ENCODE results near the gene QTRT2. TPM values are rescaled to one million over a fixed set of nuclear protein-coding genes. Genes with fewer than 3 reads are reported as not detected.

Gene QTRT2
- total RNA-seq, 3 donors from 2014 or later: 17.9 to 29.1 (median 21.2) TPM

DNA sequence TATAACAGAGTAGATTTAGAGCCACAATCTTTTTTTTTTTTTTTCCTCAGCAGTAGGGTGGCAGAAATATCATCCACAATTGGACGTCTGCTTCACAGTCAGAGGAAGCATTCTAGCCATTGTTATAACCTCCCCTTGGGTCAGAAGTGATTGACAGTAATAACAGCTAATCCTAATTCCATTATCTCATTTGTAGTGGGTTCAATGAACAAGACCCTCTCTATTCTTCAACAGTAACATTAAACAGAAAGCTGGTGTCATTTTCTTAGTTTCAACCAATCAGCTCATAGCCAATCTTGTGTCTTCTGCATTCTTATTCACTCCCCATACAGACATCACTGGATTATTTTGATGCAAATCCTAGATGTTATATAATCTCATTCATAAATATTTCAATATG is 44.6 kb downstream of the QTRT2 start:
- Histone ChIP-seq H3K4me3 (no peak overlapping the region), H3K9me3 (no peaks in the 10 kb centered on the region), H3K4me1 (ENCODE audit: low read depth) (no peaks in the 10 kb centered on the region), H3K36me3 (ENCODE audit: low read depth) (no peaks in the 10 kb centered on the region)
- TF ChIP-seq, protein P1, sequence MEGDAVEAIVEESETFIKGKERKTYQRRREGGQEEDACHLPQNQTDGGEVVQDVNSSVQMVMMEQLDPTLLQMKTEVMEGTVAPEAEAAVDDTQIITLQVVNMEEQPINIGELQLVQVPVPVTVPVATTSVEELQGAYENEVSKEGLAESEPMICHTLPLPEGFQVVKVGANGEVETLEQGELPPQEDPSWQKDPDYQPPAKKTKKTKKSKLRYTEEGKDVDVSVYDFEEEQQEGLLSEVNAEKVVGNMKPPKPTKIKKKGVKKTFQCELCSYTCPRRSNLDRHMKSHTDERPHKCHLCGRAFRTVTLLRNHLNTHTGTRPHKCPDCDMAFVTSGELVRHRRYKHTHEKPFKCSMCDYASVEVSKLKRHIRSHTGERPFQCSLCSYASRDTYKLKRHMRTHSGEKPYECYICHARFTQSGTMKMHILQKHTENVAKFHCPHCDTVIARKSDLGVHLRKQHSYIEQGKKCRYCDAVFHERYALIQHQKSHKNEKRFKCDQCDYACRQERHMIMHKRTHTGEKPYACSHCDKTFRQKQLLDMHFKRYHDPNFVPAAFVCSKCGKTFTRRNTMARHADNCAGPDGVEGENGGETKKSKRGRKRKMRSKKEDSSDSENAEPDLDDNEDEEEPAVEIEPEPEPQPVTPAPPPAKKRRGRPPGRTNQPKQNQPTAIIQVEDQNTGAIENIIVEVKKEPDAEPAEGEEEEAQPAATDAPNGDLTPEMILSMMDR (IDR thresholded peaks at IDR 0.05): no peak
- intact Hi-C loops (cut with DNase I, micrococcal nuclease): no loop called here
- ATAC-seq: no peak
- no peak for DNase-seq

DNA sequence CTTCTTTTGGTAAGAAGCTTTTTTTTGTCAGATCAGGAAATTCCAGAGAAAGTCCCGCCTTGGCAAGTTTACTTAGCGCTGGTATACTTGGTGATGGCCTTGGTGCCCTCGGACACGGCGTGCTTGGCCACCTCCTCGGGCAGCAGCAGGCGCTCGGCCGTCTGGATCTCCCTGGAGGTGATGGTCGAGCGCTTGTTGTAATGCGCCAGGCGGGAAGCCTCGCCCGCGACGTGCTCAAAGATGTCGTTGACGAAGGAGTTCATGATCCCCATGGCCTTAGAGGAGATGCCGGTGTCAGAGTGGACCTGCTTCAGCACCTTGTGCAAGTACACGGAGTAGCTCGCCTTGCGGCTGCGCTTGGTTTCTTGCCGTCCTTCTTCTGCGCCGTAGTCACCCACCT is 46.6 kb downstream of the QTRT2 start:
- Histone ChIP-seq H3K4me3 (no peak overlapping the region), H3K36me3 (ENCODE audit: low read depth) (no peaks in the 10 kb centered on the region), H3K4me1 (ENCODE audit: low read depth) (no peaks in the 10 kb centered on the region), H3K9me3 (no peaks in the 10 kb centered on the region)
- ATAC-seq (no peak), DNase-seq (no peak)
- intact Hi-C loops (cut with DNase I, micrococcal nuclease): no loop called here
- TF ChIP-seq, protein P1 (IDR thresholded peaks at IDR 0.05): no peak

DNA sequence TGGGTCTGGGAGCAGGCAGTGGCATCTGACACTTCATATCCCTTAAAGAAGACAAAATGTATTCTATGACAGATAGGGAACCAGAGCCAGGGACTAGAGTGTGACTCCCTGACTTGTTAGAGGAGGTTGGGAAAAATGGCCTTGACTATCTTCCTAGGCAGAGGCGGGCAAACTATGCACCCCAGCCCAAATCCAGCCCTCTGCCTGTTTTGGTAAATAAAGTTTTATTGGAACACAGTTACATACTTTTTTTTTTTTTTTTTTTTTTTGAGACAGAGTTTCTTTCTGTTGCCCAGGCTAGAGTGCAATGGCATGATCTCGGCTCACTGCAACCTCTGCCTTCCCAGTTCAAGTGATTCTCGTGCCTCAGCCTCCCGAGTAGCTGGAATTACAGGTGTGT is 47.3 kb downstream of the QTRT2 start:
- intact Hi-C loops (cut with DNase I, micrococcal nuclease): no loop called here
- no peaks in the 10 kb centered on the region for H3K9me3 ChIP-seq
- TF ChIP-seq, protein P1 (IDR thresholded peaks at IDR 0.05): no peak
- ATAC-seq: no peak
- no peak for DNase-seq
- H3K4me3 ChIP-seq: no peak overlapping the region
- no peaks in the 10 kb centered on the region for H3K36me3 ChIP-seq (ENCODE audit: low read depth)
- no peaks in the 10 kb centered on the region for H3K4me1 ChIP-seq (ENCODE audit: low read depth)

DNA sequence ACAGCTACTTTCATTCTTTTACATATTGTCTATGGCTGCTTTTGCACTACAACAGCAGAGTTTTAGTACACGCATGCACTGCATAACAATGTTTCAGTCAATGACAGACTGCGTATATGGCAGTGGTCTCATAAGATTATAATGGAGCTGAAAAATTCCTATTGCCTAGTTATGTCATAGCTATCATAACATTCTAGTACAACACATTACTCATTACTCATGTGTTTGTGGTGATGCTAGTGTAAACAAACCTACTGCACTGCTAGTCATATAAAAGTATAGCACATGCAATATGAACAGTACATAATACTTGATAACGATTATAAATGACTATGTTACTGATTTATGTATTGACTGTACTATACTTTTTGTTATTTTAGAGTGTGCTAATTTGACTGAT is 47.9 kb downstream of the QTRT2 start:
- no peak for DNase-seq
- H3K4me1 ChIP-seq (ENCODE audit: low read depth): no peaks in the 10 kb centered on the region
- intact Hi-C loops (cut with DNase I, micrococcal nuclease): no loop called here
- H3K36me3 ChIP-seq (ENCODE audit: low read depth): no peaks in the 10 kb centered on the region
- no peak for ATAC-seq
- no peak overlapping the region for H3K4me3 ChIP-seq
- no peaks in the 10 kb centered on the region for H3K9me3 ChIP-seq
- TF ChIP-seq, protein P1 (IDR thresholded peaks at IDR 0.05): no peak

DNA sequence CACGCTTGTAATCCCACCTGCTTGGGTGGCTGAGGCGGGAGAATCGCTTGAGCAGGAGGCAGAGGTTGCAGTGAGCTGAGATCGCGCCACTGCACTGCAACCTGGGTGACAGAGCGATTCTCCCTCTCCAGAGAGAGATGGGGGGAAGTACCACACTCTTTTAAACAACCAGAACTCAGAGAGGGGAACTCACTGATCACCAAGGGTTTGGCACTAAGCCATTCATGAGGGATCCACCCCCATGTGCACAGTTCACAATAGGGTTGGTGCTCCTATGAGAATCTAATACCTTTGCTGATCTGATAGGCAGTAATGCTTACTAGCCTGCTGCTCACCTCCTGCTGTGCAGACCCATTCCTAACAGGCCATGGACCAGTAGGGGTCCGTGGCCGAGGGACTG is 51.6 kb downstream of the QTRT2 start:
- H3K9me3 ChIP-seq: no peaks in the 10 kb centered on the region
- TF ChIP-seq, protein P1 (IDR thresholded peaks at IDR 0.05): no peak
- intact Hi-C loops (cut with DNase I, micrococcal nuclease): no loop called here
- ATAC-seq (no peak), DNase-seq (no peak)
- no peaks in the 10 kb centered on the region for H3K4me1 ChIP-seq (ENCODE audit: low read depth)
- no peaks in the 10 kb centered on the region for H3K36me3 ChIP-seq (ENCODE audit: low read depth)
- no peak overlapping the region for H3K4me3 ChIP-seq

DNA sequence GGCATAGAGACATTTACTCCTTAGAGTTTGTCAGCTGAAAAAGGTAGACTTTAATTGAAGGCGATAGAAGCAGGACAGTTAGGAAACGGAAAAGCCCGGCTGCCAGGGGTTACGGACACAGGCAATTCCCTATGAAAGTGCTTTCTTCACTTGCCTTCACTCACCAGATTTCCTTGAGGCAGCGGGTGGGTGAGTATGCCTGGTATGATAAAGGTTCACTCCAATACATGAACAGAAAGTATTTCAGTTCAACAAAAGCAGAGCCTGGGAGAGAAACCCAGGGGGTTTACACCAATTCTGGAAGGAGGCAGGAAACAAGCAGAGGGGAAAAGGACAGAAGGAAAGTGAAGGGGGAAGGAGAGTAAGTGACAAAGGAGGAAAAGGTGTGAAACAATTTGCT is 53.9 kb downstream of the QTRT2 start:
- Histone ChIP-seq H3K9me3 (no peaks in the 10 kb centered on the region), H3K4me1 (ENCODE audit: low read depth) (no peaks in the 10 kb centered on the region), H3K4me3 (no peak overlapping the region), H3K36me3 (ENCODE audit: low read depth) (no peaks in the 10 kb centered on the region)
- intact Hi-C loops (cut with DNase I, micrococcal nuclease): no loop called here
- no peak for ATAC-seq
- TF ChIP-seq, protein P1 (IDR thresholded peaks at IDR 0.05): no peak
- DNase-seq: no peak

Data from mucosa of descending colon (tissue), 3 donors.